Breast epithelium (tissue), 3 donors: ENCODE measurements around the gene LCN2.

Experiments
- CTCF ChIP-seq, 3 donors: fragments of 450-650 bp; IDR thresholded peaks; one replicate each; pipeline ENCODE4 v1.5.1; 2016 to 2017; ENCODE audit warnings: antibody characterized with exemption in 3 of 3, mild to moderate bottlenecking in 3 of 3, moderate library complexity in 3 of 3
- POLR2A ChIP-seq: fragments of 450-650 bp; IDR thresholded peaks from one replicate; pipeline ENCODE4 v1.6.1; 2016; ENCODE audit warnings: antibody characterized with exemption, mild to moderate bottlenecking, moderate library complexity
- POLR2AphosphoS5 ChIP-seq, 3 donors: sonication (generic); formaldehyde crosslinking; IDR thresholded peaks; one replicate each; pipeline ENCODE4 v1.6.1; 2017; ENCODE audit warnings: antibody characterized with exemption in 3 of 3

DNA sequence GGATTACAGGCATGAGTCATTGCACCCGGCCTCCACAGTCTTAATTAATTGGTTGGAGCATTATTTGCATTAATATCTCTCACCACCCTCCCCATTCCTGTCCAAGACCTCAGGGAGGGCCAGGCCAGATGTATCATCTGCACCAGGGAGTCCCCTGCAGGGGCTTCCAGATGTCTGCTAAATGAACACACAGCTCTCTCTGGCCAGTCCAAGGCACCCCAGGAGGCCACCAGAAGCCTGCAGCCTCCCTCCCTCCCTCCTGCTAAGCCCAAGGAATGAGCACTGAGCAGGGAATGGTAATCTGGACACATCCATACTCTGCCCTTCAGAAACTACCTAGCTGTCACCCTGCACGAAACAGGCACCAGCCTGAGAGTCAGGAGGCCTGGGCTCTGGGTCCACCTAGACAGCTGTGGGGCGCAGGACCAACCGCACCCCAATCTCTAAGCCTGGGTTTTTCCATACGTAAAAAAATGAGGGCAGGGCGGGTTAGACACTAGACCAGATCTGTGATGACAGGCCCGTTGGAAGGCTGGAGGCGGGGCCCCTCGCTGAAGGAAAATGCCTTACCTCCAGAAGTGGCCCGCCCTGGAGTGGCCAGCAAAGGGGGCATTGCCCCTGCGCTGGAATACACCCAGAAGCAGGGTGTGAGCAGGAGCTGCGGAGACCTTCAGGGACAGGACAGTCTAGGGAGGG, 33.8 kb downstream of the LCN2 start:
- no peak for TF ChIP-seq CTCF (IDR thresholded peaks at IDR 0.05)
- TF ChIP-seq POLR2A, result no peak
- TF ChIP-seq POLR2AphosphoS5 (IDR thresholded peaks at IDR 0.05), result no peak
